Measurements from ENCODE around the gene FDX2. TPM values are rescaled to one million over a fixed set of nuclear protein-coding genes. Genes with fewer than 3 reads are reported as not detected.

The FDX2 gene
- total and polyA plus RNA-seq, 2 donors (not counting 1 experiment from before 2014, with no cell fraction given) = 13.9 to 21.5 TPM

- H3K4me2 ChIP-seq (replicated peaks; ENCODE audit: low read depth, low read length, poor library complexity, severe bottlenecking) = peak overlapping the region; percentile 78
- ATAC-seq (ENCODE audit: low read depth) = no peak
- no peak for TF ChIP-seq CTCF (IDR thresholded peaks at IDR 0.05)
- TF ChIP-seq EZH2 (IDR thresholded peaks at IDR 0.05; ENCODE audit: borderline replicate concordance, insufficient read depth, low read depth, low read length, poor library complexity, severe bottlenecking) = no peak
Measured at GRCh38 chr19:10339977-10340376, 24.2 kb upstream of the FDX2 start.

GRCh38 chr19:10339380-10339960 is 23.7 kb upstream of the FDX2 start, which contains the start of gene ICAM3:
ICAM3 (minus strand) TSS chr19:10339624; CDS start chr19:10339614, 10 bp downstream.
- TF ChIP-seq CTCF (IDR thresholded peaks at IDR 0.05) (no peak), EZH2 (IDR thresholded peaks at IDR 0.05; ENCODE audit: borderline replicate concordance, insufficient read depth, low read depth, low read length, poor library complexity, severe bottlenecking) (no peak)
- H3K27ac ChIP-seq (ENCODE audit: low read length in 2 of 2) = peak within 1 kb of the TSS; percentile 48 to 70
- H3K4me1 ChIP-seq (ENCODE audit: control insufficient read depth in 2 of 2, insufficient read depth in 2 of 2, low read length in 2 of 2) = peaks cover 13 to 24% of the 10 kb centered on the region in 2 donors
- Mint-ChIP-seq H3K27me3 (no peaks in the 10 kb centered on the region), H3K4me3 (peak within 1 kb of the TSS; percentile 98), H3K27ac (peak within 1 kb of the TSS; percentile 97), H3K9me3 (ENCODE audit: insufficient read depth) (no peaks in the 10 kb centered on the region), H3K4me1 (peaks cover 22% of the 10 kb centered on the region)
- CTCF ChIA-PET = interaction anchor here (1.0 kb wide), 1 partner anchor 305 kb away, joined by 3 read pairs; no protein-coding TSS in a partner anchor
- H3K9ac ChIP-seq (ENCODE audit: low read length) = peak within 1 kb of the TSS; percentile 87
- intact Hi-C loops (cut with micrococcal nuclease) = no loop called here
- H3K36me3 ChIP-seq (replicated peaks in 1 of 2; ENCODE audit: control extremely low read depth in 1 of 2, control insufficient read depth in 1 of 2, extremely low read depth in 1 of 2, insufficient read depth in 2 of 2, low read length in 1 of 2) = peaks cover 0 to 19% of the 10 kb centered on the region in 2 experiments
- peaks cover 0 to 6% (median 0%) of the 10 kb centered on the region in 3 donors for H3K9me3 ChIP-seq (ENCODE audit: control extremely low read depth in 1 of 3, control insufficient read depth in 2 of 3, insufficient read depth in 1 of 3, low read length in 2 of 3)
- no peaks in the 10 kb centered on the region for H3K27me3 ChIP-seq (replicated peaks in 1 of 4; ENCODE audit: control extremely low read depth in 1 of 4, control insufficient read depth in 3 of 4, insufficient read depth in 4 of 4, low read length in 3 of 4)
- DNase-seq = peak; percentile 77
- peak within 1 kb of the TSS; percentile 93 for H2AFZ ChIP-seq (ENCODE audit: insufficient read depth, low read depth, low read length, poor library complexity, severe bottlenecking)
- H3K4me2 ChIP-seq (replicated peaks; ENCODE audit: low read depth, low read length, poor library complexity, severe bottlenecking) = peak within 1 kb of the TSS; percentile 78
- H3K79me2 ChIP-seq (ENCODE audit: control insufficient read depth, insufficient read depth, low read length) = peaks cover 58% of the 10 kb centered on the region
- WGBS (ENCODE audit: insufficient coverage) = under 1% methylated on average over 14 of the region's 14 CpGs
- H4K20me1 ChIP-seq (ENCODE audit: control insufficient read depth, insufficient read depth, low read length, poor library complexity, severe bottlenecking) = peaks cover 14% of the 10 kb centered on the region
- peak; percentile 97 for ATAC-seq (ENCODE audit: low read depth)
- POLR2A ChIA-PET = no interaction called here
- H3K4me3 ChIP-seq (ENCODE audit: control extremely low read depth in 1 of 5, extremely low read depth in 1 of 5, insufficient read depth in 1 of 5, low read depth in 2 of 5, low read length in 4 of 5) = peak within 1 kb of the TSS; percentile 47 to 92 (median 81)

More at GRCh38 chr19:10339977-10340376, 24.2 kb upstream of the FDX2 start:
- Histone ChIP-seq H3K27ac (ENCODE audit: low read length in 2 of 2) (peak overlapping the region; percentile 40 to 70), H3K9me3 (ENCODE audit: control extremely low read depth in 1 of 3, control insufficient read depth in 2 of 3, insufficient read depth in 1 of 3, low read length in 2 of 3) (peaks cover 0 to 2% (median 0%) of the 10 kb centered on the region in 3 donors), H2AFZ (ENCODE audit: insufficient read depth, low read depth, low read length, poor library complexity, severe bottlenecking) (no peak overlapping the region), H4K20me1 (ENCODE audit: control insufficient read depth, insufficient read depth, low read length, poor library complexity, severe bottlenecking) (peaks cover 9% of the 10 kb centered on the region), H3K36me3 (replicated peaks in 1 of 2; ENCODE audit: control extremely low read depth in 1 of 2, control insufficient read depth in 1 of 2, extremely low read depth in 1 of 2, insufficient read depth in 2 of 2, low read length in 1 of 2) (peaks cover 0 to 14% of the 10 kb centered on the region in 2 experiments), H3K27me3 (replicated peaks in 1 of 4; ENCODE audit: control extremely low read depth in 1 of 4, control insufficient read depth in 3 of 4, insufficient read depth in 4 of 4, low read length in 3 of 4) (no peaks in the 10 kb centered on the region), H3K4me1 (ENCODE audit: control insufficient read depth in 2 of 2, insufficient read depth in 2 of 2, low read length in 2 of 2) (peaks cover 13 to 23% of the 10 kb centered on the region in 2 donors), H3K79me2 (ENCODE audit: control insufficient read depth, insufficient read depth, low read length) (peaks cover 53% of the 10 kb centered on the region), H3K4me3 (ENCODE audit: control extremely low read depth in 1 of 5, extremely low read depth in 1 of 5, insufficient read depth in 1 of 5, low read depth in 2 of 5, low read length in 4 of 5) (peak overlapping the region in 3 of 5 experiments; percentile 47 to 81 (median 77)), H3K9ac (ENCODE audit: low read length) (peak overlapping the region; percentile 87)
- WGBS (ENCODE audit: insufficient coverage) = 88% methylated on average over 4 of the region's 5 CpGs
- DNase-seq = no peak
- ChIA-PET CTCF (interaction anchor here (1.0 kb wide), 2 partner anchors 79 to 305 kb away, joined by 3 read pairs; no protein-coding TSS in a partner anchor), POLR2A (no interaction called here)
- Mint-ChIP-seq H3K4me1 (peaks cover 22% of the 10 kb centered on the region), H3K9me3 (ENCODE audit: insufficient read depth) (no peaks in the 10 kb centered on the region), H3K27ac (peak overlapping the region; percentile 97), H3K27me3 (no peaks in the 10 kb centered on the region), H3K4me3 (peak overlapping the region; percentile 98)
- intact Hi-C loops (cut with micrococcal nuclease) = no loop called here

Measured in B cell (primary cell).